GM12872 (cell line): ENCODE measurements around the gene PEAR1.
A peak's percentile ranks its signal among the peaks of the same experiment; 100 is the strongest.

Experiments used
- TF ChIP-seq, protein P1 (sequence below): IDR thresholded peaks from 3 replicates; pipeline ENCODE4 v1.5.1; 2011; ENCODE audit warnings: low read depth, mild to moderate bottlenecking, low read length, moderate library complexity; ENCODE audit not compliant: insufficient read depth

PEAR1 gene

DNA sequence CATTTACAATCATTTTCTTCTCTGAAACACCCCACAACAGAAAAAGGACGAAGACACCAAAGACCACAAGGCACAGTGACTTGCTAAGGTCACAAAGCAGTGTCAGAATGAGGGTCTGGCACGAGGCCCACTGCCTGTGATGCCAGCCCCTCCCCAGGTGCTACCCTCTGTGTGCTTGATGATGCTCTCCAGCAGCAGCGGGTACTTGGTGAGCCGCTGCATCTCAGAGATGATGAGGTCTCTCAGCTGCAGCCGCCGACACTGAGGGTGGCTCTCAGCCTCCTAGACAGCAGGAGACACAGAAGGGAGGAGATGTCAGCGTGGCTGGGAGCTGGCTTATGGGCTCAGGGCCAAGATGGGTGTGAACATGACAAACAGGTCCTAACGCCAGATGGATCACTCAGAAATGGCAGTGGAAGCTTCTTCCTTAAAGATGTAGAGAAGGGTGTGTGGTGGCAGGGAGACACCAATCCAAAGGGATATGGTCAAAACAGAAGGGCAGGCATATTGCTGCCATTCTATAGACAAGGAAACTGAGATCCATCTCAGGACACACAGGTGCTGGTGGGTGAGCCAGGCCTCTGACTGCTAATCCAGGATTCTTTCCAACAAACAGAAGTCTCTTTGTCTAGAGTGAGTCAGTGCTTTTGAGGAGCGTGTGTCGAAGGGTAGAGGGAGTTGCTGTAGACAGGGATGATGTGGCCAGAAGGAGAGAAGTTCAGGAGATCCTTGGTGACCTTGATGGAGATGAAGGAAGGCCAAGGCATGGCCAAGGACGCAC, 52.6 kb downstream of the PEAR1 start:
- TF ChIP-seq, protein P1, sequence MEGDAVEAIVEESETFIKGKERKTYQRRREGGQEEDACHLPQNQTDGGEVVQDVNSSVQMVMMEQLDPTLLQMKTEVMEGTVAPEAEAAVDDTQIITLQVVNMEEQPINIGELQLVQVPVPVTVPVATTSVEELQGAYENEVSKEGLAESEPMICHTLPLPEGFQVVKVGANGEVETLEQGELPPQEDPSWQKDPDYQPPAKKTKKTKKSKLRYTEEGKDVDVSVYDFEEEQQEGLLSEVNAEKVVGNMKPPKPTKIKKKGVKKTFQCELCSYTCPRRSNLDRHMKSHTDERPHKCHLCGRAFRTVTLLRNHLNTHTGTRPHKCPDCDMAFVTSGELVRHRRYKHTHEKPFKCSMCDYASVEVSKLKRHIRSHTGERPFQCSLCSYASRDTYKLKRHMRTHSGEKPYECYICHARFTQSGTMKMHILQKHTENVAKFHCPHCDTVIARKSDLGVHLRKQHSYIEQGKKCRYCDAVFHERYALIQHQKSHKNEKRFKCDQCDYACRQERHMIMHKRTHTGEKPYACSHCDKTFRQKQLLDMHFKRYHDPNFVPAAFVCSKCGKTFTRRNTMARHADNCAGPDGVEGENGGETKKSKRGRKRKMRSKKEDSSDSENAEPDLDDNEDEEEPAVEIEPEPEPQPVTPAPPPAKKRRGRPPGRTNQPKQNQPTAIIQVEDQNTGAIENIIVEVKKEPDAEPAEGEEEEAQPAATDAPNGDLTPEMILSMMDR = no peak

DNA sequence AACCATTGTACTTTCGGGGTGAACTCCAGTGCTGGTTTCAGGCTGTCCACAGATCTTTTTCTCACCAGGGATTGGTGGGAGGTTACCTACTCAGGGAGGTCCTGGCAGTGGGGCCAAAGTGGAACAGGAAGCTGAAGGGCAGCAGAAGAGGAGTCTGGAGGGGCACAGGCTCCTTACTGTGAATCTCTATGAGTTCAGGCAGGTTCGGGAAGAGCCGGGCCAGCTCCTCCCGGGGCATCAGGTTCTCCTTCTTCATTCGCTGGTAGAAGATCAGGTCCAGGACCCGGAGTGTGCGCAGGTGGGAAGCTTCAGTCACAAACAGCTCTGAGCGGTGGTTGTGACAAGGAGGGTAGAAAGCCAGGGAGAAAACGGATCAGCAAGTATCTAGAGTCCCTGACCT, 53.6 kb downstream of the PEAR1 start:
- TF ChIP-seq, protein P1 = no peak

DNA sequence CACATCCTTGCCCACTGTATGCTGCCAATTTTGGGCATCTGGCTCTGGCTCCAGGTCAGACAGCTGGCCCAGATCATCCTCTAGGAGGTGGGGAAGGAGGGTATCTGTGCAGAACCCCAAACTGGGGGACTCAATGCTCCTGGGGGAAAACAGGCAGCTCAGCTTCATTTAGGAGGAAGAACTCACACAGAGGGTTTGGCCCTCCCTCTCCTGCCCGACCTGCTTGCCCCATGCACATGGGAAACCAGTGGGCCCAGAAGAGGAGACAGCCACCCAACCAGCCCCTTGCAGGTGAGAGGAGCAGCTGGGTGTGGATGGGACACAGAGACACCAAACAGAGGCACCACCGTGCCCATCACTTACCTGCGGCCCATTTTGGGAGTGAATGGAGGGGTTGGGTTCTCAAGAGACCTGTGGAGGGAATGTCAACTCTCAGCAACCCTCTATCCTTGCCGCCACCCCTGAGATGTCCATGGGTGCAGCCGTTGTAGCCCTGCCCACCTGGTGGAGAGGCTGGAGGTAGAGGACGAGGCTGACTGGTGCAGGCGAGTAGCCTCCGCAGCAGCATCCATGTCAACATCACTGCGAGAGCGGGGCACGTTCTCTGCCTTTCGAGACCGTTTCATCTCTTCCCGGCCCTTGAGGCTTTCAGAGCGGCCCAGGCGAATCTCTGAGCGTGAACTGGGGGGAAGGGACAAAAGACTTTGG, 54.5 kb downstream of the PEAR1 start:
- TF ChIP-seq, protein P1 = no peak

DNA sequence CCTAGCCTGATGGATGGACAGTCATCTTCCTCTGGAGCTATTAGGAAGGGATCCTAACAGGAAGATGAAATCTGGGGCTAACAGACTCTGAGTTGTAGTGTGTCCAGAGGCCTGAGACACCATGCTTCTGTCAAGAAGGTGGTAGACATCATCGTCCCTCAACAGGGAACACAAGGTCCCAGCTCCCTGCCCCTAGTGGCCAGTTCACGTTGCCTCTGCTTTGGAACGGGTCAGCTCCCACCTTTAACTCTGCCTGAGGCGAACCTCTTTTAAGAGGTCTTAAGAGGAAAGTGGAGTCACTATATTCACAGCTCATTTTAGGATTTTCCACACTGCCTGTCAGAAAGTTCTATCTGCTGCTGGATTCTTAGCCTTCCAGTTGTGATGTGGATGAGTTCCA, 55.2 kb downstream of the PEAR1 start:
- TF ChIP-seq, protein P1 = peak; percentile 49

DNA sequence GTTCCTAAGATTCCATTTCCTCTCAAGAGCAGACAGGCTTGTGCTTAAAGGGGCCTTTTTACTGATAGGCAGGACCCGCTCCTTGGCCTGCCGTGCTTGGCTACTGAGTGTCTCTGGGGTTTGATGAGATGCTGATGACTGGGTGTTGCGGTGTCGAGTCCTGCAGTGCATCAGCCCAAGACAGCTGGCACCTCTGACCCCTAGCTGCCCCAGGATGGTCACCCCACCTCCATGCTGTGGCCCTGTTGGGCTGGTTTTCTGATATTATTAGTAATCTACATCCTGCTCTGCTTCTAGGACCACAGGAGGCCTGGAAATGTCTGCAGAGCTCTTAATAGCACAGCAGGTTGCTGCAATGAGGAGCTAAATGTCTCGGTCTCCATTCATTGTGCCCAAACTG, 55.6 kb downstream of the PEAR1 start:
- TF ChIP-seq, protein P1 = no peak

DNA sequence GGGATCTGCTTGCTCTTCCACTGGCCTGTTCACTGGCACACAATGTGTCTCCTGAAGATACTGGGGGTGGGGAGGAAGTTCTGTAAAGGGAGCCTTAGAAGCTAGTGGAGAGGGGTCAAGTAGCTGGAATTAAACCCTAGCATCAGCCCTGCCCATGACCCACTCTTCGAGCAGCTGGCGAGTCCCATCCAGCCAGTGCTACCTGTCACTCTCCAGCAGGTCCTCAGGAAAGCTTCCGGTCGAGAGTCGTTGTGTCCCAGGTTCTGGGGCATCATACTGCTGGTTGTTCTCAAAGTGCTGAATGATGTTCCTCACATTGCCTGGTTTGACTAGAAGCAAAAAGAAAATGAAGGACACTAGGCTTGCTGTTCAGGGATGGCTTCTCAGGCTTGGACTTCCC, 57.9 kb downstream of the PEAR1 start:
- TF ChIP-seq, protein P1 = no peak

DNA sequence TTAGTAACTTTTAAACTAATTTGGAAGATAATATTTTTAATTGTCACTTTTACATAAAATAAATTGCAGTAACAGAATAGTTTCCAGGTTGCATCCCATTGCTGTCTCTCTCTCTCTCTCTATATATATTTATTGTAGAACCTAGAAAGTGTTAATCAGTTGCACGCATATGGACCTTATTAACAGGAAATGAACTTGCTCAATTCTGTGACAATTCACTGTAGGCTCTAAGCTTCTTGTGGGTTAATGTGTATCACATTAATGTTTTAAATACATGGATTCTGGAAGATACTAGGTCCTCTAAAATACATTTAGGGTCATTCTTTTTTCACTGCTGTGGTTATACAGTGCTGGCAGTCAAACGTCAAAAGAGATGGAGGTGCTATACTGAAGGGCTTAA, 60.1 kb downstream of the PEAR1 start:
- TF ChIP-seq, protein P1 = no peak
